ENCODE data around the gene CR1L. TPM values are rescaled to one million over a fixed set of nuclear protein-coding genes. Genes with fewer than 3 reads are reported as not detected.

The CR1L gene
- total and polyA plus RNA-seq, 9 of the 15 experiments (the other 6 are each of a cell fraction or from before 2014, with no cell fraction given): 10.1 to 74.8 (median 34.3) TPM

DNA sequence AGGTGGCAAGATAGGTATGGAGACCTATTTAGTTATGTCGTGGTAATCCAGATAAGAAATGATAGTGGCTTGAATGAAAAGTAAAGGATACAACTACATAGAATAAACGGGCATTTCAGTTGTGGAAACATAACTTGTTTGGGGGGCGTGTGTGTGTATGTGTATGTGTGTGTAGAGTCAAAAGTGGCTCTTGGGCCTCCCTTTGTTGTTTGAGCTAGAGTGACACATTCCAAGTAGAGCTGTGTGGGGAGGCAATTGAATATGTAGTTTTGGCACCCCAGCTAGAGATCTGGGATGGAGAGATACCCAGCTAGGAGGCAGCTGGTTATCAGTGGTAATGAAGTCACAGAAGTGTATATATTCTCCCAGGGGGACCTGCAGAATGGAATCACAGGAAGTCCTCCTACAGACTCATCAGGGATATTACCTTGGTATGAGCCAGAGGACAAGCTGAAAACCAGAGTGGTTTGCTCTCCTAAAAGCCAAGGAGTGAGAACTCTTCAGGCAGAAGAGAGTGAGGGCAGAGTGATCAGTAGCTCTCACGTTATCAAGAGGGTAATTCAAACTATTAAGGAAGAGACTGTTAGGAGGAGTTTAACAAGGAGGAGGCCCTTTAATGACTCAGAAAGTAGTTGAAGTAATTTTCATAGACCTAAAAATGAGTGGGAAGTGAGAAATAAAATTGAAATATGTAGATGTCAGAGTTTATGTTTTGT, 5.1 kb downstream of the CR1L start (continued):
- TF ChIP-seq, protein P1, sequence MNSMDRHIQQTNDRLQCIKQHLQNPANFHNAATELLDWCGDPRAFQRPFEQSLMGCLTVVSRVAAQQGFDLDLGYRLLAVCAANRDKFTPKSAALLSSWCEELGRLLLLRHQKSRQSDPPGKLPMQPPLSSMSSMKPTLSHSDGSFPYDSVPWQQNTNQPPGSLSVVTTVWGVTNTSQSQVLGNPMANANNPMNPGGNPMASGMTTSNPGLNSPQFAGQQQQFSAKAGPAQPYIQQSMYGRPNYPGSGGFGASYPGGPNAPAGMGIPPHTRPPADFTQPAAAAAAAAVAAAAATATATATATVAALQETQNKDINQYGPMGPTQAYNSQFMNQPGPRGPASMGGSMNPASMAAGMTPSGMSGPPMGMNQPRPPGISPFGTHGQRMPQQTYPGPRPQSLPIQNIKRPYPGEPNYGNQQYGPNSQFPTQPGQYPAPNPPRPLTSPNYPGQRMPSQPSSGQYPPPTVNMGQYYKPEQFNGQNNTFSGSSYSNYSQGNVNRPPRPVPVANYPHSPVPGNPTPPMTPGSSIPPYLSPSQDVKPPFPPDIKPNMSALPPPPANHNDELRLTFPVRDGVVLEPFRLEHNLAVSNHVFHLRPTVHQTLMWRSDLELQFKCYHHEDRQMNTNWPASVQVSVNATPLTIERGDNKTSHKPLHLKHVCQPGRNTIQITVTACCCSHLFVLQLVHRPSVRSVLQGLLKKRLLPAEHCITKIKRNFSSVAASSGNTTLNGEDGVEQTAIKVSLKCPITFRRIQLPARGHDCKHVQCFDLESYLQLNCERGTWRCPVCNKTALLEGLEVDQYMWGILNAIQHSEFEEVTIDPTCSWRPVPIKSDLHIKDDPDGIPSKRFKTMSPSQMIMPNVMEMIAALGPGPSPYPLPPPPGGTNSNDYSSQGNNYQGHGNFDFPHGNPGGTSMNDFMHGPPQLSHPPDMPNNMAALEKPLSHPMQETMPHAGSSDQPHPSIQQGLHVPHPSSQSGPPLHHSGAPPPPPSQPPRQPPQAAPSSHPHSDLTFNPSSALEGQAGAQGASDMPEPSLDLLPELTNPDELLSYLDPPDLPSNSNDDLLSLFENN (IDR thresholded peaks at IDR 0.05; ENCODE audit: low read depth in 2 of 2, low read length in 2 of 2): peak in 1 of 2 experiments; percentile 91; a peak in 2 of 4 replicates
- TF ChIP-seq SAP30 (IDR thresholded peaks at IDR 0.05; ENCODE audit: borderline replicate concordance, insufficient read depth, low read depth, low read length, poor library complexity, severe bottlenecking) (no peak), ZNF324 (CRISPR knock-in tag; IDR thresholded peaks at IDR 0.05) (no peak), ZNF3 (CRISPR knock-in tag; IDR thresholded peaks at IDR 0.05) (no peak), GATAD2B (IDR thresholded peaks at IDR 0.05; ENCODE audit: borderline replicate concordance) (peak; percentile 48; the same call in 1 of the 2 replicates), PML (IDR thresholded peaks at IDR 0.05; ENCODE audit: low read length) (peak; percentile 97), TCF3 (CRISPR knock-in tag; IDR thresholded peaks at IDR 0.05) (peak; percentile 99), BDP1 (IDR thresholded peaks at IDR 0.05; ENCODE audit: insufficient read depth, insufficient read length) (no peak), GATA2 (CRISPR knock-in tag; IDR thresholded peaks at IDR 0.05) (peak; percentile 96)
- TF ChIP-seq, protein P2, sequence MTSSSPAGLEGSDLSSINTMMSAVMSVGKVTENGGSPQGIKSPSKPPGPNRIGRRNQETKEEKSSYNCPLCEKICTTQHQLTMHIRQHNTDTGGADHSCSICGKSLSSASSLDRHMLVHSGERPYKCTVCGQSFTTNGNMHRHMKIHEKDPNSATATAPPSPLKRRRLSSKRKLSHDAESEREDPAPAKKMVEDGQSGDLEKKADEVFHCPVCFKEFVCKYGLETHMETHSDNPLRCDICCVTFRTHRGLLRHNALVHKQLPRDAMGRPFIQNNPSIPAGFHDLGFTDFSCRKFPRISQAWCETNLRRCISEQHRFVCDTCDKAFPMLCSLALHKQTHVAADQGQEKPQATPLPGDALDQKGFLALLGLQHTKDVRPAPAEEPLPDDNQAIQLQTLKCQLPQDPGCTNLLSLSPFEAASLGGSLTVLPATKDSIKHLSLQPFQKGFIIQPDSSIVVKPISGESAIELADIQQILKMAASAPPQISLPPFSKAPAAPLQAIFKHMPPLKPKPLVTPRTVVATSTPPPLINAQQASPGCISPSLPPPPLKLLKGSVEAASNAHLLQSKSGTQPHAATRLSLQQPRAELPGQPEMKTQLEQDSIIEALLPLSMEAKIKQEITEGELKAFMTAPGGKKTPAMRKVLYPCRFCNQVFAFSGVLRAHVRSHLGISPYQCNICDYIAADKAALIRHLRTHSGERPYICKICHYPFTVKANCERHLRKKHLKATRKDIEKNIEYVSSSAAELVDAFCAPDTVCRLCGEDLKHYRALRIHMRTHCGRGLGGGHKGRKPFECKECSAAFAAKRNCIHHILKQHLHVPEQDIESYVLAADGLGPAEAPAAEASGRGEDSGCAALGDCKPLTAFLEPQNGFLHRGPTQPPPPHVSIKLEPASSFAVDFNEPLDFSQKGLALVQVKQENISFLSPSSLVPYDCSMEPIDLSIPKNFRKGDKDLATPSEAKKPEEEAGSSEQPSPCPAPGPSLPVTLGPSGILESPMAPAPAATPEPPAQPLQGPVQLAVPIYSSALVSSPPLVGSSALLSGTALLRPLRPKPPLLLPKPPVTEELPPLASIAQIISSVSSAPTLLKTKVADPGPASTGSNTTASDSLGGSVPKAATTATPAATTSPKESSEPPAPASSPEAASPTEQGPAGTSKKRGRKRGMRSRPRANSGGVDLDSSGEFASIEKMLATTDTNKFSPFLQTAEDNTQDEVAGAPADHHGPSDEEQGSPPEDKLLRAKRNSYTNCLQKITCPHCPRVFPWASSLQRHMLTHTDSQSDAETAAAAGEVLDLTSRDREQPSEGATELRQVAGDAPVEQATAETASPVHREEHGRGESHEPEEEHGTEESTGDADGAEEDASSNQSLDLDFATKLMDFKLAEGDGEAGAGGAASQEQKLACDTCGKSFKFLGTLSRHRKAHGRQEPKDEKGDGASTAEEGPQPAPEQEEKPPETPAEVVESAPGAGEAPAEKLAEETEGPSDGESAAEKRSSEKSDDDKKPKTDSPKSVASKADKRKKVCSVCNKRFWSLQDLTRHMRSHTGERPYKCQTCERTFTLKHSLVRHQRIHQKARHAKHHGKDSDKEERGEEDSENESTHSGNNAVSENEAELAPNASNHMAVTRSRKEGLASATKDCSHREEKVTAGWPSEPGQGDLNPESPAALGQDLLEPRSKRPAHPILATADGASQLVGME (CRISPR knock-in tag; IDR thresholded peaks at IDR 0.05): no peak
- TF ChIP-seq, protein P3, sequence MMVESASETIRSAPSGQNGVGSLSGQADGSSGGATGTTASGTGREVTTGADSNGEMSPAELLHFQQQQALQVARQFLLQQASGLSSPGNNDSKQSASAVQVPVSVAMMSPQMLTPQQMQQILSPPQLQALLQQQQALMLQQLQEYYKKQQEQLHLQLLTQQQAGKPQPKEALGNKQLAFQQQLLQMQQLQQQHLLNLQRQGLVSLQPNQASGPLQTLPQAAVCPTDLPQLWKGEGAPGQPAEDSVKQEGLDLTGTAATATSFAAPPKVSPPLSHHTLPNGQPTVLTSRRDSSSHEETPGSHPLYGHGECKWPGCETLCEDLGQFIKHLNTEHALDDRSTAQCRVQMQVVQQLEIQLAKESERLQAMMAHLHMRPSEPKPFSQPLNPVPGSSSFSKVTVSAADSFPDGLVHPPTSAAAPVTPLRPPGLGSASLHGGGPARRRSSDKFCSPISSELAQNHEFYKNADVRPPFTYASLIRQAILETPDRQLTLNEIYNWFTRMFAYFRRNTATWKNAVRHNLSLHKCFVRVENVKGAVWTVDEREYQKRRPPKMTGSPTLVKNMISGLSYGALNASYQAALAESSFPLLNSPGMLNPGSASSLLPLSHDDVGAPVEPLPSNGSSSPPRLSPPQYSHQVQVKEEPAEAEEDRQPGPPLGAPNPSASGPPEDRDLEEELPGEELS (CRISPR knock-in tag; IDR thresholded peaks at IDR 0.05; ENCODE audit: borderline replicate concordance): no peak
- TF ChIP-seq, protein P4, sequence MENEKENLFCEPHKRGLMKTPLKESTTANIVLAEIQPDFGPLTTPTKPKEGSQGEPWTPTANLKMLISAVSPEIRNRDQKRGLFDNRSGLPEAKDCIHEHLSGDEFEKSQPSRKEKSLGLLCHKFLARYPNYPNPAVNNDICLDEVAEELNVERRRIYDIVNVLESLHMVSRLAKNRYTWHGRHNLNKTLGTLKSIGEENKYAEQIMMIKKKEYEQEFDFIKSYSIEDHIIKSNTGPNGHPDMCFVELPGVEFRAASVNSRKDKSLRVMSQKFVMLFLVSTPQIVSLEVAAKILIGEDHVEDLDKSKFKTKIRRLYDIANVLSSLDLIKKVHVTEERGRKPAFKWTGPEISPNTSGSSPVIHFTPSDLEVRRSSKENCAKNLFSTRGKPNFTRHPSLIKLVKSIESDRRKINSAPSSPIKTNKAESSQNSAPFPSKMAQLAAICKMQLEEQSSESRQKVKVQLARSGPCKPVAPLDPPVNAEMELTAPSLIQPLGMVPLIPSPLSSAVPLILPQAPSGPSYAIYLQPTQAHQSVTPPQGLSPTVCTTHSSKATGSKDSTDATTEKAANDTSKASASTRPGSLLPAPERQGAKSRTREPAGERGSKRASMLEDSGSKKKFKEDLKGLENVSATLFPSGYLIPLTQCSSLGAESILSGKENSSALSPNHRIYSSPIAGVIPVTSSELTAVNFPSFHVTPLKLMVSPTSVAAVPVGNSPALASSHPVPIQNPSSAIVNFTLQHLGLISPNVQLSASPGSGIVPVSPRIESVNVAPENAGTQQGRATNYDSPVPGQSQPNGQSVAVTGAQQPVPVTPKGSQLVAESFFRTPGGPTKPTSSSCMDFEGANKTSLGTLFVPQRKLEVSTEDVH (IDR thresholded peaks at IDR 0.05; ENCODE audit: low read depth, partially characterized antibody): no peak

Measured in K562 (cell line).